Skin of body (tissue), 2 donors: ENCODE measurements around the gene TARBP1. TPM values are rescaled to one million over a fixed set of nuclear protein-coding genes. Genes with fewer than 3 reads are reported as not detected.

Source experiments
- DNase-seq: peaks from one replicate; lab custom pipeline; 2025; lab: John Stamatoyannopoulos, UW
- total RNA-seq: library from RNA; depleted of rRNA; stranded (reverse); fragments of >200 nt; gene quantifications from one replicate; pipeline ENCODE4 v1.2.3, GENCODE V29; 2014

Gene TARBP1
- total RNA-seq, 1 donor from 2014 or later: 37.1 TPM

DNA sequence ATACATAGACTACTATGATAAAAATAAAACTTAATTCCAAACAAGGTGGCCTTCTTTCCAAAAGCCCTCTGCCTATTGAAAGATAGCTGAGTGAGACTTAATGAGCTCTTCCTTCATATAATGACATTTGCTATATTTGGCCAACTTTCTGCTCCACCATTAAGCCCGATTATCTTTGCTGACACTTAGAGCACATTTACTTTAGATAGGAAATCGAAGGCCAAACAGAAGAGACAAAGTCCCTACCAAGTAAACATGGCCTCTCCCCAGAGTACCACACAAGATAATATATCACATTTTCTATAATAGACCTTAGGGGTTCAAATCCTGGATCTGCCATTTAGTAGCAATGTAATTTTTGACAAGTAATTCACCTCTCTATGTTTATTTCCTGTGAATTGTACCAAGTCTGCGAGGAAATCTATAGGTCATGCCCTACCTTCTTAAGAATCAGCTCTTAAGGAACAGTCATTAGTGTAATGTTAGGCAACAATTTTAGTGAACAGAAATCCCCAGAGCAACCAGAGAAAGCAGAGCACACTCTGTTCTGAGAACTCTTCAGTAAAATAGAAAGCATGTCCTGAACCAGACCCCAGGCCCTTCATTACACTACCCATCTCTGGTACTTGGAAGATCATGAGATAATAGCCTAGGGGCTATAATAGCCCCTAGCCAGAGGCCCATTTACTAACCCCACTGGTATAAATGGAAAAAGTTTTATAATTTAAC, 123.0 kb downstream of the TARBP1 start:
- no peak for DNase-seq

DNA sequence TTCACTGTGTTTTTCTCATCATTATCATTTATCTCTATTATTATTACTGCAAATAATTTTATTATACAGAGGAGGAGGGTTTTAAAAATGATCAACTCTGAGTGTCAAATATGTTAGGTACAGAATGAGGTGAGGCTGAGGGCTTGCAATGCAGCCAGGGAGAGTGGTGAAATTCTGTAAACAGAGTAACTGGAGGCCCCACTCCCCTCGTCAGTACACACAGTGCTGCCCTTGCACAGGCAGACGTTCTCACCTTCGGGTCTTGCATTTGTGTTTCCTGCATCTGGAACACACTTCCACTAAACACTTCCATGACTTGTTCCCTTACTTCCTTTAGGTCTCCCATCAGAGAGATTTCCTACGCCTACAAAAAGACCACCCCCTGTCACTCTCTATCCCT, 130.0 kb downstream of the TARBP1 start:
- DNase-seq: no peak

DNA sequence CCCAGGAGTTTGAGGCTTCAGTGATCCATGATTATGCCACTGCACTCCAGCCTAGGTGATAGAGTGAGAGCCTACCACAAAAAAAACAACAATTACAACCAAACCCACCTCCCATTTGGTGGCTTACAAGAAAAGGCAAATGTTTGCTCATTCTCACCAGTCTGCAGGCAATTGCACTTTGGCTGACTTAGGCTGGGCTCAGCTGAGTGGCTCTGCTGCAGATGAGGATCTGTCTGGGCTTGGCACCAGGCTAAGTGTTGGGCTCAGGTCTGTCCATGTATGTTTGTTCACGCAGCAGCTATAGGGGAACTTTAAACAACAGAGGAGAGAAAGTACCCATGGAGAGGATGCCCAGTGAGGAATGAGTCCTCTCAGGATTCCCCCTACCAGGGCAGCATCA, 133.7 kb downstream of the TARBP1 start:
- no peak for DNase-seq

DNA sequence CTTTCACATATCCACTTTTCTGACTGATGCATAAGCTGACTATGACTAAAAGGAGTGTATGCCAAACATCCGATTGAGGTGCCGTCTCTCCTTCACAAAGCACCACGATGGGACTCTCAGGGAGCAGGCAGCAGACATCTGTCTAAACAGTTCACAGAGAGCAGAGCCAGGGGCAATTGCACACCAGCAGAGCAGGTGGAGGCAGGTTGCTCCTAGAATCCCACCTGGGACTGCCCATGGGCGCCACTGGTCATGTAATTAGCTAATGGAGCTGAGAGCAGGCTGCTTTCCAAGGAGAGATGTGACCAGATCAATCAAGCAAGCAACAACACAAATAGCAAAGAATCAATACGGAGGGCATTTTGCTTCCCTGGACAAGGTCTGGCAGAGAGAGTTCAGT, 136.2 kb downstream of the TARBP1 start:
- DNase-seq: no peak

Other genes with a start within 250 kb of the TARBP1 start
- gene COA6, start 105.7 kb downstream of the TARBP1 start, total RNA-seq: 16.5 TPM
- gene IRF2BP2, start 131.0 kb upstream of the TARBP1 start, total RNA-seq: 96.2 TPM